NCI-H446 treated with DMSO at 0.1 percent for 48 hours (cell line): ENCODE data around the gene NTPCR.
"Not testable (repeated sequence)": the region's sequence is repeated elsewhere in the genome, so short reads cannot be mapped to it uniquely, and the experiment has no call there.

Experiments used
- DNase-seq: peaks from one replicate; lab custom pipeline; 2025; lab: John Stamatoyannopoulos, UW

The NTPCR gene, protein sequence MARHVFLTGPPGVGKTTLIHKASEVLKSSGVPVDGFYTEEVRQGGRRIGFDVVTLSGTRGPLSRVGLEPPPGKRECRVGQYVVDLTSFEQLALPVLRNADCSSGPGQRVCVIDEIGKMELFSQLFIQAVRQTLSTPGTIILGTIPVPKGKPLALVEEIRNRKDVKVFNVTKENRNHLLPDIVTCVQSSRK

GRCh38 chr1:232950197-232951176, at the start of gene NTPCR:
Gene NTPCR, plus strand, starts transcription at chr1:232950611. Its CDS starts 100 bp downstream, at chr1:232950711.
- peak; percentile 82 for DNase-seq

DNA sequence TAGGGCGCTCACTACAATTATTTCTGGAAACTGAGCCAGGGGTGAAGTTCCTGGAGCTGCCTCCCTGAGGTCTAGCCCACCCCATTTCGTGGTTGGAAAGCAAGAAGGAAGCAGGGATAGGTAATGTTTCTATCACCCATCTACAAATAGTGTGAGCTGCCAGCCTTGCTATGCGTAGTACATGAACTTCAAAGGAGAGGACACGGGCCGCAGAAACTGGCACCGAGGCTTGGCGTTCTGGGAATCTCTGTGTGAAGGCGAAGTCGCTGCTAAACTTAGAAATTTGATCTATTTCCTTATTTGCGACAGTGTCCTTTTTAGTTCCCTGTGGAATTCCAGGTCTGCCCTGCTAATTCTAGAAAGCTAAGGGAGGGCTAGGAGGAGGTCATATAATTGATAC, 49.6 kb upstream of the NTPCR start:
- no peak for DNase-seq

DNA sequence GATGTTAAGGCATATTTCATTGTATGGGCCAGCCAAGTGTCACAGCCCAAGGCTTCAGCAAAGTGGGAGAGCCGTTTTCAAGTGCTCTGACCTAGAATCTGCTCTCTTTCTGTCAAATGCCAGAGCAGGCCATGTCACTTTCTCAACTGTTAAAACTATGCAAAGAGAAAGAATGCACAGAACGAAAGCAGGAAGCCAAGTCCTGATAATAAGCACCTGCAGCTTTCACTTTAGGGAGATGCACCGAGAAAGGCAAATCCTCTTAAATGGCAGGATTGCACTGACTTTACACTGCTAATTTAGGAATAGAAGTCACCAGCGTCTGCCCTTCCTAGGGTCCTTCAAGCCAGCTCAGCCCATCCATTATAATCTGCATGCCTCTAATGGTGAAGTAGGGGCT, 49.2 kb upstream of the NTPCR start:
- DNase-seq: no peak

DNA sequence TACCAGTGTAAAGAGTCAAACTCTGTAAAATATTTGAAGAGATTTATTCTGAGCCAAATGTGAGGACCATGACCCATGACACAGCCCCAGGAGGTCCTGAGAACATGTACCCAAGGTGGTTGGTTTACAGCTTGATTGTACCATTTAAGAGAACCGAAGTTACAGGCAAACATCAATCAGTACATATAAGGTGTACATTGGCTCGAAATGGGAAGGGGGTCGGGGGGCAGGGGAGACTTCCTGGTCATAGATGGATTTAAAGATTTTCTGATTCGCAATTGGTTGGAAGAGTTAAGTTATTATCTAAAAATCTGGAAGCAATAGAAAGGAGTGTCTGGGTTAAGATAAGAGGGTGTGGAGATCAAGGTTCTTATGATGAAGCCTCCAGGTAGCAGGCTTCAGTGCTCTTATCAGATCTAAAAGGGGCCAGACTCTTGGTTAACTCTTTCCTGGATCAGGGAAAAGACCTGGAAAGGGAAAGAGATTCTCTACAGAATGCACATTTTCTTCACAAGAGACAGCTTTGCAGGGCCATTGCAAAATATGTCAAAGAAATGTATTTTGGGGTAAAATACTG, 47.5 kb upstream of the NTPCR start:
- no peak for DNase-seq

GRCh38 chr1:232904131-232904530, 46.3 kb upstream of the NTPCR start:
- no peak for DNase-seq

- no peak for DNase-seq
These were observed 45.8 kb upstream of the NTPCR start for GRCh38 chr1:232904566-232904965.

DNA sequence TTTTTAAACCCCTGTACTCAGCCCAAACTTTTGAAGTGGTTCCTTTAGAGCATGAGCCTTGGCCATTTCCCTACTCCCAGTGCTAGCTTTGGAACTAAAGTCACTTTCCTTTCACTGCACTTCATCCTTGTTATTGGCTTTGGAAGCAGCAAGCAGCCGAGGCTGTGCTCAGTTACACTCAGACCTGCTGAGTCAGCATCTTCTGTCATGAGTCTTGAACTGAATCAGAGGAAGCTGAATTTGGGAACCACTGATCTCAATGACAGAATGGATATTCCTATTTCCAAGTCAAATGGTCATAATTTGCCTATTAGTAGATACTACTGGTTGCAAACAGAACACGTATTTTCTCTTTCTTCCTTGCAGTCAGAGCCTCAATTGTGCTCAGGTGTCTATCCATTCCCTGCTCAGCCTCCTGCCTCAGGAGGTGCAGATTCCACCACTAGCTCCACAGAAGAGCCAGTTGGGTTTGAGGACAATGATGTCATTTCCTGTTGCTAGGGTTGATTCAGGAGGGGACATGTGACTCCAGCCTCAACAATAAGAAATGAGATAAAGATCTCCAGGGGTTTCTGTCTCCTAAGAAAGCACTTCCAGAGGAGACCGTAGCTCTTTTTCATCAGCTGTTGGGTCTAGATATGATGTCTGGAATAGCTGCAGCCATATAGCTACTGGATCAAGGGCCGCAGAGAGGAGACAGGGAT, 44.9 kb upstream of the NTPCR start:
- DNase-seq: no peak

GRCh38 chr1:232906441-232906840, 44.0 kb upstream of the NTPCR start:
- DNase-seq: no peak

DNA sequence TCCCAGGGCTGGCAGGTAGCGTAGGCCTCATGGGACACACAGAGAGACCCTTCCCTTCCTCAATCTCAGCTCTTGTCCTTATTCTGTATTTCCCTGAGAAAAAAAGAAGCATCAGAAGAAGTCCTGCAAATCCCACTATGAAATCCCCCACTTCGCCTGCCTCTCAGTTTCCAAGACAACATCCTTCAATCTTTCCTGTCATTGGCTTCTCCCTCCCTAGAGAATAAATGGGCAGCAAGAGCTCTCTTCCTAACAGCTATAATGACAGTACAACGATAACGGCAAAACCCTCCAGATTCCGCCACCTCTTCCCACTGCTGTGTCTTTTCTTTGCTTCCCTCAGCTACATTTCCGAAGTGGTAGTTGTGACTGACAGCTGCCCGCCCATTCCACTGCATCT, 41.6 kb upstream of the NTPCR start:
- no peak for DNase-seq

GRCh38 chr1:232909752-232910151, 40.7 kb upstream of the NTPCR start:
- no peak for DNase-seq

- DNase-seq: no peak
These were observed 39.3 kb upstream of the NTPCR start for GRCh38 chr1:232911027-232911599.

- DNase-seq: no peak
These were observed 37.4 kb upstream of the NTPCR start for GRCh38 chr1:232912845-232913580.

DNA sequence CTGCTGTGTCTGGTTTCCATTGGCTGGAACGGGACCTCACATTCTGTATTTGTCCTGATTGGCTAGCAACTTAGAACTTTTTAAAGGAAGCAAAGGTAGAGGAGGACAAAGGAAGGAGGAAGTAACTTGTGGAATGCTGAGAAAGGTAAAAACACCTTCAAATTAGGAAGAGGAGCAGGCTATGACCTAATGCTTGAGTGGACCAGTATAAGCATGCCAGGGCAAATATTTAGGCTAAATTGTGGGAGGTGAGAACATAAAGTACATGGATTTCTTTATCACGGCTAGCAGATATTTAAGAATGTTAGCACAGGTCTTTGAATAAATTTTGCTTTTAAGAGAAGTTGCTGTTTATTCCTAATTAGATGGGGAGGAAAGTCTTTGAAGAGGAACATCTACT, 36.1 kb upstream of the NTPCR start:
- DNase-seq: not testable (repeated sequence)

DNA sequence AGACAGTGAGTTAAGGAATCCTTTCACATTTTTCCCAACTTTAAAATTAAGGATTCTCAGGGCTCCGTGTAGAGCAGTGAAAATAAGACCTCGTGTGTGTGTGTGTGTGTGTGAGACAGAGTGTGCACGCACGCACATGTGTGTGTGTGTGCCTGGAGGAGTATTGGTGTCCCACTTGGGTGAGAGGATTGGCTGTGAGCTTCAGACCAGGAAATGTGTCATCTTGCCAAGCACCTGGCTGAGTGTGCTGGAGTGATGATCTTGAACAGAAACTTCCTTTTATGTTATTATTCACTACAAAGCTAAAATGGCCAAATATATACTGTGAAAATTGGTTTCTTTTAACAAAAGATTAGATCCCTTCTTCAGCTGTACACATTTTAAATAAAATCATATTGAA, 35.2 kb upstream of the NTPCR start:
- no peak for DNase-seq

GRCh38 chr1:232917053-232917452, 33.4 kb upstream of the NTPCR start:
- DNase-seq: no peak

GRCh38 chr1:232921381-232921780, 29.0 kb upstream of the NTPCR start:
- no peak for DNase-seq

GRCh38 chr1:232922485-232922884, 27.9 kb upstream of the NTPCR start:
- DNase-seq: no peak

- no peak for DNase-seq
These were observed 26.5 kb upstream of the NTPCR start for GRCh38 chr1:232923739-232924386.

DNA sequence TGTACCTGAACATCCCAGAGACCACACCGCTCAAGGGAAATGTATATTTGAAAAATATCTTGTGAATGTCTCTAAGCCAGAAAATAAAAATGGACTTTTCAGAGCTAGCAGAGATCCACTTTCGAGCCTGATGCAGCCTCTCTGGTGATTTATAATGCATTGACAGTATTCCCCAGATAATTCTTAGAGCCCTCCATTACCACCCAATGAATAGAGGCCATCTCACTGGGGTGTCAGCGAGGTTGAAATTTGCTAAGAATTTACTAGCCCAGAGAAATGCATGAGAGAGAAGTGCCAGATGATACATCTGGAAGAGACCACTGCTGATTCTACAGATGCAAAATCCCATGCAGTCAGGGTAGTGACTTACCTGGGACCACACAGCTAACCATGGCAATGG, 25.5 kb upstream of the NTPCR start:
- DNase-seq: no peak

DNA sequence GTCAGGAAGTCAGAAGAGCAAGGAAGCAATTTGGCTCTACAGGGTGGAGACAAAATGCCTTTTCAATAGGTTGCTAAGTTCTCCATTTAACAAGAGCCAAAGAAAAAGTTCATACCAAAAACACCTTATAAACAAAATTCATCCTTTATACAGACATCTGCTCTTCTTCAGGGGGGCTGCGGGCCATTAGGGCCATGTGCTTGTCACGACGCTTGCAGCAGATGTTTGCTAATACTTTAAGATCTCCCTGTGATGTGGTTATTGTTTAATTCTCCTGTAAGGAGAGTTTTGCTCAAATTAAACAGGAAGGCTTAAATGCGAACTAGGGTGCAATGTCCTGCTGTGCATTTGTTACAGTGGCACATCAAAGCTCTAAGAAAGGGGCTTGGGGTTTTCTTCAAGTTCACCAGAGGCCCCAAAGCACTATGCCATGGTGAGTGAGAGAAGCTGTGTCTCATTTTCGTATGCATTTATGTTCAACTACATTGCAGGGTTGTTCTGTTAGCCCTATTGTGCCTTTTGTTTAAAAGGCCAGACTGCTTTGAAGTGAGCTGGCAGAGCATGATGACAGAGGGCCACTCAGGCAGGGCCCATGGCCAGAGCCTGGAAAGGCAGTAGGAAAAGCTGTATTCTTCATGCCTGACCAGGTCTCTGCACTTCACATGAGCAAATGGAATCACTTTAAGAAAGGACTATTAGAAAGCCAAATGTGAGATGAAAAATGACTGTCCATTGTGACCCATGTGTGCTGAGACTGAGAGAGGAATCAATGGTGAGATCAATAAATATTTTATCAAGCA, 24.8 kb upstream of the NTPCR start:
- DNase-seq: no peak
